Muscle layer of colon (tissue), 2 donors: ENCODE measurements around the gene TET2.

Source experiments
- H3K27ac ChIP-seq: one replicate; pipeline ENCODE4 v1.7.0; 2013; ENCODE audit warnings: low read depth, mild to moderate bottlenecking, low read length, moderate library complexity
- H3K27me3 ChIP-seq, 2 donors: one replicate each; pipeline ENCODE4 v1.7.0; 2013; ENCODE audit warnings: low read length in 2 of 2, mild to moderate bottlenecking in 2 of 2; ENCODE audit not compliant: insufficient read depth in 2 of 2, control insufficient read depth in 1 of 2
- H3K36me3 ChIP-seq: one replicate; pipeline ENCODE4 v1.7.0; 2013; ENCODE audit warnings: mild to moderate bottlenecking, low read length; ENCODE audit not compliant: insufficient read depth
- H3K4me1 ChIP-seq: one replicate; pipeline ENCODE4 v1.7.0; 2013; ENCODE audit warnings: mild to moderate bottlenecking, low read length; ENCODE audit not compliant: insufficient read depth
- H3K4me3 ChIP-seq, 2 donors: one replicate each; pipeline ENCODE4 v1.7.0; 2013; ENCODE audit warnings: low read length in 2 of 2, low read depth in 1 of 2, mild to moderate bottlenecking in 1 of 2, moderate library complexity in 1 of 2
- H3K9ac ChIP-seq: one replicate; pipeline ENCODE4 v1.7.0; 2013; ENCODE audit warnings: low read length
- H3K9me3 ChIP-seq: one replicate; pipeline ENCODE4 v1.7.0; 2013; ENCODE audit warnings: mild to moderate bottlenecking, low read length
- donor health status: abdominal sarcoma.
- donor health status: Adenocarcinoma of cecum.

Gene TET2

GRCh38 chr4:105207386-105207785 is 60.7 kb downstream of the TET2 start:
- Histone ChIP-seq H3K27me3 (no peaks in the 10 kb centered on the region), H3K9ac (no peak overlapping the region), H3K4me1 (no peaks in the 10 kb centered on the region), H3K4me3 (no peak overlapping the region), H3K9me3 (no peaks in the 10 kb centered on the region), H3K36me3 (no peaks in the 10 kb centered on the region), H3K27ac (no peak overlapping the region)

- no peak overlapping the region for H3K4me3 ChIP-seq
Observed at GRCh38 chr4:105208561-105208960, 61.9 kb downstream of the TET2 start.

GRCh38 chr4:105210916-105211315 is 64.2 kb downstream of the TET2 start:
- H3K9ac ChIP-seq, result no peak overlapping the region
- H3K27me3 ChIP-seq, result no peaks in the 10 kb centered on the region
- no peaks in the 10 kb centered on the region for H3K4me1 ChIP-seq
- H3K36me3 ChIP-seq, result no peaks in the 10 kb centered on the region
- H3K4me3 ChIP-seq, result no peak overlapping the region
- H3K27ac ChIP-seq, result no peak overlapping the region
- H3K9me3 ChIP-seq, result no peaks in the 10 kb centered on the region

More at GRCh38 chr4:105208561-105208960, 61.9 kb downstream of the TET2 start:
- no peak overlapping the region for H3K9ac ChIP-seq
- H3K27me3 ChIP-seq, result no peaks in the 10 kb centered on the region
- no peaks in the 10 kb centered on the region for H3K36me3 ChIP-seq
- no peaks in the 10 kb centered on the region for H3K4me1 ChIP-seq
- H3K9me3 ChIP-seq, result no peaks in the 10 kb centered on the region
- H3K27ac ChIP-seq, result no peak overlapping the region

GRCh38 chr4:105215609-105216313 is 69.1 kb downstream of the TET2 start:
- Histone ChIP-seq H3K9me3 (no peaks in the 10 kb centered on the region), H3K4me3 (no peak overlapping the region), H3K36me3 (no peaks in the 10 kb centered on the region), H3K27me3 (no peaks in the 10 kb centered on the region), H3K27ac (no peak overlapping the region), H3K4me1 (no peaks in the 10 kb centered on the region), H3K9ac (no peak overlapping the region)

GRCh38 chr4:105225500-105225899 is 78.8 kb downstream of the TET2 start:
- no peak overlapping the region for H3K9ac ChIP-seq
- H3K4me1 ChIP-seq, result peaks cover 6% of the 10 kb centered on the region
- no peaks in the 10 kb centered on the region for H3K27me3 ChIP-seq
- H3K36me3 ChIP-seq, result no peaks in the 10 kb centered on the region
- no peaks in the 10 kb centered on the region for H3K9me3 ChIP-seq
- H3K27ac ChIP-seq, result no peak overlapping the region
- no peak overlapping the region for H3K4me3 ChIP-seq

- Histone ChIP-seq H3K27me3 (no peaks in the 10 kb centered on the region), H3K36me3 (no peaks in the 10 kb centered on the region), H3K4me3 (no peak overlapping the region), H3K9ac (no peak overlapping the region), H3K27ac (no peak overlapping the region), H3K9me3 (no peaks in the 10 kb centered on the region), H3K4me1 (peaks cover 6% of the 10 kb centered on the region)
Observed at GRCh38 chr4:105227054-105227453, 80.4 kb downstream of the TET2 start.

- no peak overlapping the region for H3K27ac ChIP-seq
- H3K4me3 ChIP-seq, result no peak overlapping the region
- H3K36me3 ChIP-seq, result peaks cover 13% of the 10 kb centered on the region
- H3K9me3 ChIP-seq, result no peaks in the 10 kb centered on the region
- no peaks in the 10 kb centered on the region for H3K27me3 ChIP-seq
- H3K9ac ChIP-seq, result no peak overlapping the region
- peaks cover 4% of the 10 kb centered on the region for H3K4me1 ChIP-seq
Observed at GRCh38 chr4:105230287-105230686, 83.6 kb downstream of the TET2 start.

GRCh38 chr4:105232374-105232773 is 85.7 kb downstream of the TET2 start:
- Histone ChIP-seq H3K9ac (no peak overlapping the region), H3K4me1 (no peaks in the 10 kb centered on the region), H3K4me3 (no peak overlapping the region), H3K36me3 (peaks cover 18% of the 10 kb centered on the region), H3K27ac (no peak overlapping the region), H3K9me3 (no peaks in the 10 kb centered on the region), H3K27me3 (no peaks in the 10 kb centered on the region)

GRCh38 chr4:105234582-105234981 is 87.9 kb downstream of the TET2 start:
- Histone ChIP-seq H3K4me3 (no peak overlapping the region), H3K9ac (no peak overlapping the region), H3K27ac (no peak overlapping the region), H3K36me3 (peaks cover 18% of the 10 kb centered on the region), H3K9me3 (no peaks in the 10 kb centered on the region), H3K27me3 (no peaks in the 10 kb centered on the region), H3K4me1 (no peaks in the 10 kb centered on the region)

- Histone ChIP-seq H3K4me1 (no peaks in the 10 kb centered on the region), H3K4me3 (no peak overlapping the region), H3K27ac (no peak overlapping the region), H3K9me3 (no peaks in the 10 kb centered on the region), H3K27me3 (no peaks in the 10 kb centered on the region), H3K36me3 (peaks cover 18% of the 10 kb centered on the region), H3K9ac (no peak overlapping the region)
Observed at GRCh38 chr4:105236202-105236915, 89.7 kb downstream of the TET2 start.

- Histone ChIP-seq H3K4me1 (no peaks in the 10 kb centered on the region), H3K27ac (no peak overlapping the region), H3K36me3 (peaks cover 18% of the 10 kb centered on the region), H3K27me3 (no peaks in the 10 kb centered on the region), H3K4me3 (no peak overlapping the region), H3K9me3 (no peaks in the 10 kb centered on the region), H3K9ac (no peak overlapping the region)
Observed at GRCh38 chr4:105236916-105237311, 90.2 kb downstream of the TET2 start.

- Histone ChIP-seq H3K9me3 (no peaks in the 10 kb centered on the region), H3K4me1 (no peaks in the 10 kb centered on the region), H3K27me3 (no peaks in the 10 kb centered on the region), H3K36me3 (peaks cover 18% of the 10 kb centered on the region), H3K4me3 (no peak overlapping the region), H3K27ac (no peak overlapping the region), H3K9ac (no peak overlapping the region)
Observed at GRCh38 chr4:105240037-105240436, 93.4 kb downstream of the TET2 start.
